ENCODE measurements around the gene HSD3B7. TPM values are rescaled to one million over a fixed set of nuclear protein-coding genes. Genes with fewer than 3 reads are reported as not detected.

HSD3B7 gene
- total RNA-seq, 4 donors from 2014 or later = 38.8 to 59.1 (median 52.2) TPM

DNA sequence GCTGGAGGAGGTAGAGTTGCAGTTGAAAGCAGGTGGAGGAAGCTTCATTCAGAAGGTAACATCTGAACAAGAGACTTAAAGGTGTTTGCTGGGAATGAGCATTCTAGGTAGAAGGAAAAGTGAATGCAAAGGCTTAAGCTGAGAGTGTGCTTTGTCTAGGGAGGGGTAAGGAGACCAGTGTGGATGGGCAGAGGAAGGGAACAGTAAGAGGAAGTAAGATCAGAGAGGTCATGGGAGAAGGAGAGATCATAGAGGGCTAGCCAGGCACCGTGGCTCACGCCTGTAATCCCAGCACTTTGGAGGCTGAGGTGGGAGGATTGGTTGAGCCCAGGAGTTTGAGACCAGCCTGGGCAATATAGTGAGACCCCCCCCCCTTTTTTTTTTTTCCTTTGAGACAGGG is 51.7 kb downstream of the HSD3B7 start:
- Histone ChIP-seq H3K4me1 (peaks cover 0 to 21% (median 0%) of the 10 kb centered on the region in 4 donors), H3K27ac (no peak overlapping the region), H3K36me3 (peaks cover 0 to 47% (median 0%) of the 10 kb centered on the region in 3 donors), H3K27me3 (no peaks in the 10 kb centered on the region), H3K4me3 (no peak overlapping the region), H3K9me3 (no peaks in the 10 kb centered on the region)
- TF ChIP-seq POLR2A (IDR thresholded peaks at IDR 0.05) = no peak
- TF ChIP-seq, protein P1, sequence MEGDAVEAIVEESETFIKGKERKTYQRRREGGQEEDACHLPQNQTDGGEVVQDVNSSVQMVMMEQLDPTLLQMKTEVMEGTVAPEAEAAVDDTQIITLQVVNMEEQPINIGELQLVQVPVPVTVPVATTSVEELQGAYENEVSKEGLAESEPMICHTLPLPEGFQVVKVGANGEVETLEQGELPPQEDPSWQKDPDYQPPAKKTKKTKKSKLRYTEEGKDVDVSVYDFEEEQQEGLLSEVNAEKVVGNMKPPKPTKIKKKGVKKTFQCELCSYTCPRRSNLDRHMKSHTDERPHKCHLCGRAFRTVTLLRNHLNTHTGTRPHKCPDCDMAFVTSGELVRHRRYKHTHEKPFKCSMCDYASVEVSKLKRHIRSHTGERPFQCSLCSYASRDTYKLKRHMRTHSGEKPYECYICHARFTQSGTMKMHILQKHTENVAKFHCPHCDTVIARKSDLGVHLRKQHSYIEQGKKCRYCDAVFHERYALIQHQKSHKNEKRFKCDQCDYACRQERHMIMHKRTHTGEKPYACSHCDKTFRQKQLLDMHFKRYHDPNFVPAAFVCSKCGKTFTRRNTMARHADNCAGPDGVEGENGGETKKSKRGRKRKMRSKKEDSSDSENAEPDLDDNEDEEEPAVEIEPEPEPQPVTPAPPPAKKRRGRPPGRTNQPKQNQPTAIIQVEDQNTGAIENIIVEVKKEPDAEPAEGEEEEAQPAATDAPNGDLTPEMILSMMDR (IDR thresholded peaks at IDR 0.05) = no peak
- DNase-seq = no peak

Small RNA genes lying within 50 kb of the gene (small RNA-seq; reads per million reads assigned to genes)
- 0 reads per million in 2 donors for gene AC135048.1

Other genes with a start within 250 kb of the HSD3B7 start
- gene PHKG2, start 236.8 kb upstream of the HSD3B7 start, total RNA-seq = 10 to 100 TPM; 38.9 to 94.1 (median 57.7) TPM
- 10 to 100 TPM in 1 of 4 donors, 1 to 10 TPM in 3; 2.9 to 17.3 (median 4.2) TPM for gene CFAP119, start 223.1 kb upstream of the HSD3B7 start, total RNA-seq
- 100 to 1,000 TPM in 1 of 4 donors, 10 to 100 TPM in 3; 45.0 to 115 (median 73.0) TPM for gene RNF40, start 222.9 kb upstream of the HSD3B7 start, total RNA-seq
- 10 to 100 TPM; 10.9 to 28.7 (median 19.0) TPM for gene ZNF629, start 198.0 kb upstream of the HSD3B7 start, total RNA-seq
- gene BCL7C, start 91.1 kb upstream of the HSD3B7 start, total RNA-seq = 10 to 100 TPM; 12.1 to 23.9 (median 17.8) TPM
- gene CTF1, start 88.6 kb upstream of the HSD3B7 start, total RNA-seq = 1 to 10 TPM in 1 of 4 donors, not detected in 3; 1.2 TPM
- gene FBXL19, start 61.6 kb upstream of the HSD3B7 start, total RNA-seq = 10 to 100 TPM; 25.0 to 51.2 (median 47.9) TPM
- gene ORAI3, start 36.1 kb upstream of the HSD3B7 start, total RNA-seq = 10 to 100 TPM; 10.7 to 25.0 (median 20.3) TPM
- gene SETD1A, start 27.5 kb upstream of the HSD3B7 start, total RNA-seq = 10 to 100 TPM in 3 of 4 donors, 1 to 10 TPM in 1; 10.0 to 22.0 (median 16.5) TPM
- gene STX1B, start 25.4 kb downstream of the HSD3B7 start, total RNA-seq = 1 to 10 TPM in 2 of 4 donors, under 1 TPM in 1, not detected in 1; 0.18 to 1.3 (median 1.0) TPM
- 100 to 1,000 TPM in 3 of 4 donors, 10 to 100 TPM in 1; 60.2 to 159 (median 101) TPM for gene STX4, start 48.4 kb downstream of the HSD3B7 start, total RNA-seq
- 10 to 100 TPM in 2 of 4 donors, 1 to 10 TPM in 2; 3.3 to 17.2 (median 11.4) TPM for gene ZNF668, start 89.0 kb downstream of the HSD3B7 start, total RNA-seq
- gene ZNF646, start 89.2 kb downstream of the HSD3B7 start, total RNA-seq = 10 to 100 TPM; 11.6 to 42.1 (median 29.8) TPM
- gene PRSS53, start 103.7 kb downstream of the HSD3B7 start, total RNA-seq = 10 to 100 TPM in 2 of 4 donors, 1 to 10 TPM in 2; 6.8 to 18.4 (median 12.0) TPM
- 100 to 1,000 TPM in 2 of 4 donors, 10 to 100 TPM in 2; 20.6 to 207 (median 102) TPM for gene VKORC1, start 109.6 kb downstream of the HSD3B7 start, total RNA-seq
- 10 to 100 TPM; 30.5 to 71.4 (median 41.8) TPM for gene BCKDK, start 123.2 kb downstream of the HSD3B7 start, total RNA-seq
- gene KAT8, start 132.5 kb downstream of the HSD3B7 start, total RNA-seq = 10 to 100 TPM; 41.5 to 89.4 (median 70.0) TPM
- gene PRSS8, start 150.5 kb downstream of the HSD3B7 start, total RNA-seq = 100 to 1,000 TPM in 3 of 4 donors, 10 to 100 TPM in 1; 27.2 to 666 (median 549) TPM
- gene PRSS36, start 164.9 kb downstream of the HSD3B7 start, total RNA-seq = 10 to 100 TPM in 3 of 4 donors, not detected in 1; 26.1 to 31.3 (median 28.2) TPM
- gene FUS, start 194.9 kb downstream of the HSD3B7 start, total RNA-seq = 100 to 1,000 TPM in 2 of 4 donors, 10 to 100 TPM in 2; 69.7 to 173 (median 121) TPM
- gene PYCARD, start 217.6 kb downstream of the HSD3B7 start, total RNA-seq = 100 to 1,000 TPM in 2 of 4 donors, 10 to 100 TPM in 2; 91.1 to 201 (median 125) TPM
- gene TRIM72, start 228.9 kb downstream of the HSD3B7 start, total RNA-seq = not detected
- gene PYDC1, start 231.9 kb downstream of the HSD3B7 start, total RNA-seq = not detected

Measured in Peyer's patch (tissue), 4 donors.